HepG2 (cell line): ENCODE measurements around the gene SLC35B2. TPM values are rescaled to one million over a fixed set of nuclear protein-coding genes. Genes with fewer than 3 reads are reported as not detected.

Experiments
- ARHGAP35 ChIP-seq: sonication (generic); formaldehyde crosslinking; IDR thresholded peaks from 2 replicates; pipeline ENCODE4 v1.9.0; 2022; ENCODE audit warnings: mild to moderate bottlenecking, inconsistent platforms, moderate library complexity, missing genetic modification reagents, borderline replicate concordance
- CCDC6 ChIP-seq: sonication (generic); formaldehyde crosslinking; IDR thresholded peaks from 2 replicates; pipeline ENCODE4 v1.8.1; 2022; ENCODE audit warnings: mild to moderate bottlenecking, missing genetic modification reagents, moderate library complexity
- DDIT3 ChIP-seq: sonication (generic); formaldehyde crosslinking; IDR thresholded peaks from 2 replicates; pipeline ENCODE4 v1.4.0; 2020; ENCODE audit warnings: mild to moderate bottlenecking, missing genetic modification reagents
- DRAP1 ChIP-seq: IDR thresholded peaks from 2 replicates; pipeline ENCODE4 v1.6.1; 2016; ENCODE audit warnings: missing genetic modification reagents, missing compliant biosample characterization
- HNRNPL ChIP-seq: fragments of 200-400 bp; formaldehyde crosslinking; IDR thresholded peaks from 2 replicates; pipeline ENCODE4 v1.6.1; 2017; ENCODE audit warnings: mild to moderate bottlenecking, low read depth, low read length
- JARID2 ChIP-seq: sonication (generic); formaldehyde crosslinking; IDR thresholded peaks from 2 replicates; pipeline ENCODE4 v1.8.1; 2023; ENCODE audit warnings: missing genetic modification reagents, inconsistent platforms; ENCODE audit not compliant: insufficient replicate concordance
- KLF15 ChIP-seq: sonication (generic); formaldehyde crosslinking; IDR thresholded peaks from 2 replicates; pipeline ENCODE4 v1.8.1; 2023; ENCODE audit warnings: borderline replicate concordance, mild to moderate bottlenecking, inconsistent platforms, missing genetic modification reagents, mixed read lengths
- MLXIP ChIP-seq: sonication (generic); formaldehyde crosslinking; IDR thresholded peaks from 2 replicates; pipeline ENCODE4 v1.9.0; 2021; ENCODE audit warnings: missing genetic modification reagents, borderline replicate concordance
- NFYC ChIP-seq: IDR thresholded peaks from 2 replicates; pipeline ENCODE4 v1.6.1; 2016; ENCODE audit warnings: missing genetic modification reagents, missing compliant biosample characterization
- PBX2 ChIP-seq: IDR thresholded peaks from 2 replicates; pipeline ENCODE4 v1.6.1; 2016; ENCODE audit warnings: control low read depth
- SNAI1 ChIP-seq: sonication (generic); formaldehyde crosslinking; IDR thresholded peaks from 2 replicates; pipeline ENCODE4 v1.5.0; 2020; ENCODE audit warnings: mild to moderate bottlenecking, missing genetic modification reagents, borderline replicate concordance
- TBX3 ChIP-seq: fragments of 450-650 bp; IDR thresholded peaks from 2 replicates; pipeline ENCODE4 v1.6.1; 2017; ENCODE audit warnings: antibody characterized with exemption, mild to moderate bottlenecking, inconsistent platforms, borderline replicate concordance
- ZBTB3 ChIP-seq: sonication (generic); formaldehyde crosslinking; IDR thresholded peaks from 2 replicates; pipeline ENCODE4 v1.4.0; 2020; ENCODE audit warnings: low read depth, mild to moderate bottlenecking, moderate library complexity, missing genetic modification reagents, borderline replicate concordance
- ZKSCAN1 ChIP-seq: fragments of 150-350 bp; IDR thresholded peaks from 2 replicates; pipeline ENCODE4 v1.6.1; 2014; ENCODE audit warnings: low read length
- ZNF547 ChIP-seq: sonication (generic); formaldehyde crosslinking; IDR thresholded peaks from 2 replicates; pipeline ENCODE4 v1.5.1; 2020; ENCODE audit warnings: mild to moderate bottlenecking, missing genetic modification reagents
- ZNF549 ChIP-seq: sonication (generic); formaldehyde crosslinking; IDR thresholded peaks from 2 replicates; pipeline ENCODE4 v1.5.0; 2020; ENCODE audit warnings: missing genetic modification reagents
- ZNF580 ChIP-seq: IDR thresholded peaks from 2 replicates; pipeline ENCODE4 v1.6.1; 2016; ENCODE audit warnings: low read depth, borderline replicate concordance
- ZNF644 ChIP-seq: IDR thresholded peaks from 2 replicates; pipeline ENCODE4 v1.6.1; 2016; ENCODE audit warnings: low read depth
- ZNF672 ChIP-seq: sonication (generic); formaldehyde crosslinking; IDR thresholded peaks from 2 replicates; pipeline ENCODE4 v1.8.1; 2022; ENCODE audit warnings: missing genetic modification reagents
- ZNF691 ChIP-seq: sonication (generic); formaldehyde crosslinking; IDR thresholded peaks from 2 replicates; pipeline ENCODE4 v1.4.0; 2020; ENCODE audit warnings: missing genetic modification reagents, low read depth, mild to moderate bottlenecking, borderline replicate concordance
- ZNF749 ChIP-seq: sonication (generic); formaldehyde crosslinking; IDR thresholded peaks from 2 replicates; pipeline ENCODE4 v1.8.0; 2022; ENCODE audit warnings: mild to moderate bottlenecking, missing genetic modification reagents, moderate library complexity, borderline replicate concordance
- ZNF781 ChIP-seq: sonication (generic); formaldehyde crosslinking; IDR thresholded peaks from 2 replicates; pipeline ENCODE4 v1.5.1; 2020; ENCODE audit warnings: borderline replicate concordance, mild to moderate bottlenecking, missing genetic modification reagents; ENCODE audit errors: not compliant biosample characterization
- ZNF891 ChIP-seq: sonication (generic); formaldehyde crosslinking; IDR thresholded peaks from 2 replicates; pipeline ENCODE4 v1.5.0; 2020; ENCODE audit warnings: mild to moderate bottlenecking, missing genetic modification reagents
- ZZZ3 ChIP-seq: sonication (generic); formaldehyde crosslinking; IDR thresholded peaks from 2 replicates; pipeline ENCODE4 v1.4.0; 2020; ENCODE audit warnings: missing genetic modification reagents, mild to moderate bottlenecking, borderline replicate concordance
- polyA plus RNA-seq, 8 experiments: library from polyadenylated mRNA; depleted of rRNA in 3 of 8; stranded (reverse) in 7 of 8; unstranded in 1 of 8; fragments of >200 nt; fragmentation: Illumina TruSeq in 4 of 8; extraction: Trizol in 4 of 8; gene quantifications; 2 replicates each; pipeline versions ENCODE4 v1.2.1 to v1.2.3, GENCODE V29; 2011 to 2016; ENCODE audit warnings: low read depth in 4 of 8, missing spikeins in 1 of 8, mixed read lengths in 1 of 8; ENCODE audit not compliant: insufficient read depth in 1 of 8
- total RNA-seq, 5 experiments: library from RNA; depleted of rRNA; stranded (reverse); fragments of >200 nt; fragmentation: Illumina TruSeq; extraction: Trizol; gene quantifications; 2 replicates each; pipeline ENCODE4 v1.2.3, GENCODE V29; 2016; ENCODE audit warnings: low read depth in 1 of 5

The SLC35B2 gene
- total and polyA plus RNA-seq, 2 of the 13 experiments (the other 11 are each of a cell fraction or from before 2014, with no cell fraction given) = 61.1 to 148 TPM

GRCh38 chr6:44246663-44247337 is 10.5 kb downstream of the SLC35B2 start, which contains the start of gene HSP90AB1 (continued):
- TF ChIP-seq DDIT3 (CRISPR knock-in tag) = no peak
- TF ChIP-seq ZNF781 (CRISPR knock-in tag) = no peak
- TF ChIP-seq MLXIP = peak; percentile 84; the same call in 1 of the 2 replicates
- 0 out of 2 replicates have a peak, but pooled peaks have one; percentile 25 for TF ChIP-seq KLF15 (CRISPR knock-in tag)
- no peak; the same call in 1 of the 2 replicates for TF ChIP-seq CCDC6 (CRISPR knock-in tag)
- no peak for TF ChIP-seq ZNF644 (CRISPR knock-in tag)
- TF ChIP-seq NFYC (CRISPR knock-in tag) = no peak; the same call in 1 of the 2 replicates
- TF ChIP-seq PBX2 (CRISPR knock-in tag) = no peak
- TF ChIP-seq ZNF672 (CRISPR knock-in tag) = no peak; the same call in 1 of the 2 replicates
- no peak for TF ChIP-seq HNRNPL
- 0 out of 2 replicates have a peak, but pooled peaks have one; percentile 54 for TF ChIP-seq ZNF891 (CRISPR knock-in tag)
- peak; percentile 100 for TF ChIP-seq DRAP1 (CRISPR knock-in tag)
- TF ChIP-seq ZNF547 (CRISPR knock-in tag) = no peak; the same call in 1 of the 2 replicates
- TF ChIP-seq ZZZ3 (CRISPR knock-in tag) = no peak; the same call in none of the 2 replicates
- TF ChIP-seq ARHGAP35 (CRISPR knock-in tag) = no peak
- TF ChIP-seq SNAI1 (CRISPR knock-in tag) = 0 out of 2 replicates have a peak, but pooled peaks have one; percentile 44
- no peak for TF ChIP-seq ZBTB3 (CRISPR knock-in tag)
- no peak for TF ChIP-seq JARID2
- peak; percentile 62 for TF ChIP-seq ZNF749 (CRISPR knock-in tag)
- no peak; the same call in 1 of the 2 replicates for TF ChIP-seq ZNF549
- TF ChIP-seq ZNF691 (CRISPR knock-in tag) = peak; percentile 67; the same call in 1 of the 2 replicates
- TF ChIP-seq TBX3 = no peak
- TF ChIP-seq ZKSCAN1 = peak; percentile 77; the same call in 1 of the 2 replicates
- peak; percentile 65 for TF ChIP-seq ZNF580 (CRISPR knock-in tag)
